Glomerular endothelial cell (primary cell): ENCODE measurements around the gene SLC6A4. TPM values are rescaled to one million over a fixed set of nuclear protein-coding genes. Genes with fewer than 3 reads are reported as not detected.
"Not testable (repeated sequence)": the region's sequence is repeated elsewhere in the genome, so short reads cannot be mapped to it uniquely, and the experiment has no call there.

Experiments used
- DNase-seq: peaks from one replicate; pipeline ENCODE4 v3.0.0-alpha.2; 2011; ENCODE audit warnings: low read depth, low spot score; ENCODE audit errors: extremely low read depth
- total RNA-seq: library from RNA; depleted of rRNA; stranded (reverse); fragments of >200 nt; gene quantifications from 2 replicates; pipeline ENCODE4 v1.2.3, GENCODE V29; 2015

SLC6A4 gene
- total RNA-seq, 1 donor from 2014 or later = 0.23 TPM

- no peak for DNase-seq
Measured at GRCh38 chr17:30176855-30177254, 58.6 kb downstream of the SLC6A4 start.

GRCh38 chr17:30174556-30174955 is 60.9 kb downstream of the SLC6A4 start:
- DNase-seq = no peak

GRCh38 chr17:30173649-30174048 is 61.8 kb downstream of the SLC6A4 start:
- DNase-seq = no peak

- DNase-seq = no peak
Measured at GRCh38 chr17:30172560-30172959, 62.9 kb downstream of the SLC6A4 start.

GRCh38 chr17:30170415-30170987 is 65.0 kb downstream of the SLC6A4 start:
- no peak for DNase-seq

- DNase-seq = no peak
Measured at GRCh38 chr17:30165960-30166359, 69.5 kb downstream of the SLC6A4 start.

GRCh38 chr17:30165147-30165546 is 70.3 kb downstream of the SLC6A4 start:
- no peak for DNase-seq

- DNase-seq = no peak
Measured at GRCh38 chr17:30164531-30164930, 71.0 kb downstream of the SLC6A4 start.

- DNase-seq = no peak
Measured at GRCh38 chr17:30161601-30162000, 73.9 kb downstream of the SLC6A4 start.

- no peak for DNase-seq
Measured at GRCh38 chr17:30160419-30161172, 74.9 kb downstream of the SLC6A4 start.

GRCh38 chr17:30158896-30159625 is 76.4 kb downstream of the SLC6A4 start:
- DNase-seq = no peak

- no peak for DNase-seq
Measured at GRCh38 chr17:30155389-30155788, 80.1 kb downstream of the SLC6A4 start.

- no peak for DNase-seq
Measured at GRCh38 chr17:30153463-30153862, 82.0 kb downstream of the SLC6A4 start.

GRCh38 chr17:30151471-30151870 is 84.0 kb downstream of the SLC6A4 start:
- no peak for DNase-seq

GRCh38 chr17:30148376-30148775 is 87.1 kb downstream of the SLC6A4 start:
- no peak for DNase-seq

- not testable (repeated sequence) for DNase-seq
Measured at GRCh38 chr17:30147860-30148259, 87.6 kb downstream of the SLC6A4 start.

Other genes starting within 250 kb of the SLC6A4 start
- 5.1 and 13.0 TPM in 2 replicates for gene NSRP1, start 118.9 kb downstream of the SLC6A4 start, total RNA-seq
- gene BLMH, start 56.2 kb upstream of the SLC6A4 start, total RNA-seq = 27.4 and 46.4 TPM in 2 replicates
- not detected in 2 replicates for gene TMIGD1, start 98.4 kb upstream of the SLC6A4 start, total RNA-seq
- 116 and 120 TPM in 2 replicates for gene CPD, start 143.2 kb upstream of the SLC6A4 start, total RNA-seq
- gene GOSR1, start 241.7 kb upstream of the SLC6A4 start, total RNA-seq = 21.4 and 35.0 TPM in 2 replicates